ENCODE data around the gene ITPR2.
"Not testable (repeated sequence)": the region's sequence is repeated elsewhere in the genome, so short reads cannot be mapped to it uniquely, and the experiment has no call there.

The ITPR2 gene

GRCh38 chr12:26737487-26738030 lies 95.4 kb downstream of the ITPR2 start:
- Mint-ChIP-seq H3K36me3 (peaks cover 36% of the 10 kb centered on the region), H3K27ac (peak overlapping the region; percentile 70), H3K9me3 (peaks cover 6% of the 10 kb centered on the region), H3K27me3 (no peaks in the 10 kb centered on the region), H3K4me1 (peaks cover 33% of the 10 kb centered on the region), H3K4me3 (peak overlapping the region; percentile 49)
- peak; percentile 60 for ATAC-seq (ENCODE audit: low read depth)
- DNase-seq (ENCODE audit: low spot score in 2 of 2) = no peak

DNA sequence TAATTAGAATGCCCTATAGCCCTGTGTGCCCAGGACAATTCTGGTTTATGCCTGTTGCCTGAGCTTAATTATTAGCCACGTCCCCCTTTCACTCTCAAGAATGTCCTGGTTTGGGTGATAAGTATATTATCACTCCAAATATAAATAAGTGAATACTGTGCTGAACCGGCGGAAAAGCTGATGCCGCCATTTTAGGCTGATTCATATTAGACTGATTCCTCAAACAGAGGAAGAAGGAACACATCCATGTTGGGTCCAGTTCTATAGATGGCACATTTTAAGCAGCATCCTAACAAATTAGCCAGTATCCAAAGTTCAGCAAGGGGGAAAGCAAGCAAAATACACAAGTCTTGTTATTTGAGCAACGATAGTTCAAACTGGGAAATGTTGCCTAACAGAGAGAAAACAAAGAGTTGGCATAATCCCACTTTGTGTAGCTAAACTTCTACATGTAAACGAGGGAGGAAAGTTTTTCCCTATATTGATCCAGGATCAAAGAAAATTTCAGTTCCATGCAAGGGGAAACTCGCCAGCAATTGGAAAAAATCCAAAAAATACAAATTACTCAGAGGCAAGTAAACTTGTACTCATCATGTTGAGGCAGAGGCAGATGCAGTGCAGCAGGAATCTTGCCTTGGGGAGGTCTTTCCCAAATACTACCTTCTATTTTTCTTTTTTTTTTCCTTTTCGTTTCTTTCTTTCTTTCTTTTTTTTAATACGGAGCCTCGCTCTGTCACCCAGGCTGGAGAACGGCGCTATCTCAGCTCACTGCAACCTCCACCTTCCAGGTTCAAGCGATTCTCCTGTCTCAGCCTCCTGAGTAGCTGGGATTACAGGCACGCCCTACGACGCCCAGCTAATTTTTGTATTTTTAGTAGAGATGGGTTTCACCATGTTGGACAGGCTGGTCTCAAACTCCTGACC lies 96.2 kb downstream of the ITPR2 start:
- ATAC-seq (ENCODE audit: low read depth) (no peak), DNase-seq (ENCODE audit: low spot score in 2 of 2) (no peak)
- peak overlapping the region; percentile 70 for H3K27ac Mint-ChIP-seq
- H3K27me3 Mint-ChIP-seq = no peaks in the 10 kb centered on the region
- H3K36me3 Mint-ChIP-seq = peaks cover 33% of the 10 kb centered on the region
- H3K4me3 Mint-ChIP-seq = peak overlapping the region; percentile 49
- peaks cover 36% of the 10 kb centered on the region for H3K4me1 Mint-ChIP-seq
- H3K9me3 Mint-ChIP-seq = peaks cover 6% of the 10 kb centered on the region

DNA sequence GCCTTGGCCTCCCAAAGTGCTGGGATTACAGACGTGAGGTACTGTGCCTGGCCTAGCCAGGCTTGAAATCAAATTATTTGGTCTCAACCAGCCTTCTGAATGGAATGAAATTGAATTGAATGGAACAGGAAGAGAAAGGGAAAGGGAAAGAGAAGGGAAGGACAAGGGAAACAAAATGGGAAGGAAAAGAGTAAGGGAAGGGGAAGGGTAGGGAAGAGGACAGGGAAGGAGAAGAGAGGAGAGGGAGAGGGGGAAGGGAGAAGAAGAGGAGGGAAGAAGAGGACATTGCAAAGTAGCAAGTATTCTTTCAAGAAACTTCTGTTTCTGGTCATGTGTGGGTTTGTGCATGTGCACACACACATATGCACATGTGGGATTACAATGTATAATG lies 97.8 kb downstream of the ITPR2 start:
- DNase-seq (ENCODE audit: low spot score in 2 of 2) (no peak), ATAC-seq (ENCODE audit: low read depth) (no peak)
- Mint-ChIP-seq H3K9me3 (peaks cover 6% of the 10 kb centered on the region), H3K27ac (peak overlapping the region; percentile 69), H3K36me3 (peaks cover 26% of the 10 kb centered on the region), H3K4me3 (no peak overlapping the region), H3K27me3 (no peaks in the 10 kb centered on the region), H3K4me1 (peaks cover 37% of the 10 kb centered on the region)

GRCh38 chr12:26734510-26735248 lies 98.3 kb downstream of the ITPR2 start:
- H3K4me3 Mint-ChIP-seq = no peak overlapping the region
- no peak for ATAC-seq (ENCODE audit: low read depth)
- H3K4me1 Mint-ChIP-seq = peaks cover 37% of the 10 kb centered on the region
- H3K36me3 Mint-ChIP-seq = peaks cover 23% of the 10 kb centered on the region
- H3K27me3 Mint-ChIP-seq = no peaks in the 10 kb centered on the region
- H3K9me3 Mint-ChIP-seq = peaks cover 3% of the 10 kb centered on the region
- no peak for DNase-seq (ENCODE audit: low spot score in 2 of 2)
- peak overlapping the region; percentile 69 for H3K27ac Mint-ChIP-seq

DNA sequence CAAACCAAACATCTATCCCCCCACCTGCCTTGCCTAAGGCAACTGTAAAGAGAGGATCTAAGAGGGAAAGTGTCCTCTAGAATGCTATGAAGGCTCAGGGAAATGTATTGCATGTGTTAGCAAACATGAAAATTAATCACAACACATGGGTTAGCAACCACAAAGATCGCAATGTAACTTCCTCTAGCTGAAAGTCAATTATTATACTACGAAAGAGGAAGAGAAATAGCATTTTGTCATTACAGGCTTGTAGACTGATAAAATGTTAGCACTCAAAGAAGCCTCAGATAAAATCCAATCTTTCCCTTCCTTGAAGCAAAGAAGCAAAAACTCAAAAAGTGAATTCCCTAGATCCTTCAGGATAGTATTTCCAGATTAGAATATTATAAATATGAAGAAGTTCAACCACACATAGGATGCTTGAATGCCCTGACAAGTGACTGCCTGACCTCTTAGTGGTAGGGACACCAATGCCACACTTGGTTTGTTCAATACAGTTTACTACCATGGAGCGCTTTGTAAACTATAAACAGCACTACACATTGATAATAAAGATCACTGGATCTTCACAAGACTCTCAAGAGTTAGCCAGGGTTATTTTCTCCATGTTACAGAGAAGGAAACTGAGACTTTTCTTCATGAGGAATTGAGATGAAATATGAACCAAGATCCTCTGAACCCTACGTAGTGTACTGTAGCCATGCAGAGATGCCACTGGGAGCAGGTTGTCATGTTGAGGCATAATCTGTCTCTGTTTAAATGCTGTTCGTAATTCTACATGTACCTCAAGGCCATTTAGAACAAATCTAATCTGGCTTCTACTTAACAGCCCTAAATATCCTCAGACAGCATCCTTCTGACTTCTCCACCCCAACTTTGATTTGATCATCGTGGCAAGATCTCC lies 100.7 kb downstream of the ITPR2 start:
- Mint-ChIP-seq H3K4me3 (peak overlapping the region; percentile 4), H3K4me1 (peaks cover 45% of the 10 kb centered on the region), H3K27me3 (no peaks in the 10 kb centered on the region), H3K27ac (peak overlapping the region; percentile 92), H3K36me3 (peaks cover 17% of the 10 kb centered on the region), H3K9me3 (no peaks in the 10 kb centered on the region)
- DNase-seq (ENCODE audit: low spot score in 2 of 2) (peak in 1 of 2 donors; percentile 18), ATAC-seq (ENCODE audit: low read depth) (peak; percentile 90)

- Mint-ChIP-seq H3K4me3 (no peak overlapping the region), H3K27ac (peak overlapping the region; percentile 70), H3K9me3 (no peaks in the 10 kb centered on the region), H3K4me1 (peaks cover 41% of the 10 kb centered on the region), H3K27me3 (no peaks in the 10 kb centered on the region), H3K36me3 (peaks cover 14% of the 10 kb centered on the region)
- no peak for DNase-seq (ENCODE audit: low spot score in 2 of 2)
- ATAC-seq (ENCODE audit: low read depth) = no peak
Observed at GRCh38 chr12:26730481-26731350, 102.3 kb downstream of the ITPR2 start.

GRCh38 chr12:26729137-26729671 lies 103.8 kb downstream of the ITPR2 start:
- H3K4me3 Mint-ChIP-seq; DNase-seq (ENCODE audit: low spot score in 2 of 2); H3K9me3 Mint-ChIP-seq; H3K27me3 Mint-ChIP-seq: not testable (repeated sequence)
- Mint-ChIP-seq H3K4me1 (peaks cover 36% of the 10 kb centered on the region), H3K36me3 (peaks cover 17% of the 10 kb centered on the region), H3K27ac (peak overlapping the region; percentile 28)
- peak; percentile 34 for ATAC-seq (ENCODE audit: low read depth)

DNA sequence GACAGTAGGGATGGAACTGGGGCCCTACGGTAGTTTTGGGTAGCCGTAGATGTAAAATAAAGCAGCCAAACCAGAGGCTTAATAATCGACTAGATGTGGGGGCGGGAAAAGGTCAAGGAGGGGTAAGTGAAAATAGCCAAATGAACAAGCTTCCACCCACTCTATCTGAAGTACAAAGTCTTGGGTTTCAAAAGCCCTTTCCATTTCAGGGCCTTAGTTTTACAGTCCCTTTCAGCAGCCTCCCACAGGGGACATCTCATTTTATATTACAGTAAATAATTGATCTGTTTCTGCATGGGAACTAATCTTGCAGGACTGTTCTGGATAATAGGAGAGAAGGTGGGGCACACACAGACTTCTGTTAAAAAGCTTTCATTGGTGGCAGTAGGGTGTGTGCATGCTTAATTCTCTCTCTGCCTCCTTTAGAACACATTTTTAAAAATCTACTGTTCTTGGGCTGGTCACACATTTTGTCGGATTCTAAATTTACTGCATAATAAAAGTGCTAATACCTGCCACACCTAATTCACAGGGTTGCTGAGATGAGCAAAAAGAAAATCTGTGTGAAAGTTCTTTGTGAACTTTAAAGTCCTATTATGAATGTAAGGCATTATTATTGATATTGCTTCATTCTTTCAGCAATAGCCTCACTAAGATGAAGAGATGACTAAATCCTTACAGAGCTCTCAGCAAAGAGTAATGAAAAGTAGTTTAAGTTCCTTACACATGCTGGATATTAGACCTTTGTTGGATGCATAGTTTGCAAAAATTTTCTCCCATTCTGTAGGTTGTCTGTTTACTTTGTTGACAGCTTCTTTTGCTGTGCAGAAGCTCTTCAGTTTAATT lies 104.6 kb downstream of the ITPR2 start:
- Mint-ChIP-seq H3K4me3 (peak overlapping the region; percentile 46), H3K27me3 (no peaks in the 10 kb centered on the region), H3K4me1 (peaks cover 36% of the 10 kb centered on the region), H3K36me3 (peaks cover 17% of the 10 kb centered on the region), H3K9me3 (no peaks in the 10 kb centered on the region), H3K27ac (no peak overlapping the region)
- DNase-seq (ENCODE audit: low spot score in 2 of 2) (no peak), ATAC-seq (ENCODE audit: low read depth) (no peak)

DNA sequence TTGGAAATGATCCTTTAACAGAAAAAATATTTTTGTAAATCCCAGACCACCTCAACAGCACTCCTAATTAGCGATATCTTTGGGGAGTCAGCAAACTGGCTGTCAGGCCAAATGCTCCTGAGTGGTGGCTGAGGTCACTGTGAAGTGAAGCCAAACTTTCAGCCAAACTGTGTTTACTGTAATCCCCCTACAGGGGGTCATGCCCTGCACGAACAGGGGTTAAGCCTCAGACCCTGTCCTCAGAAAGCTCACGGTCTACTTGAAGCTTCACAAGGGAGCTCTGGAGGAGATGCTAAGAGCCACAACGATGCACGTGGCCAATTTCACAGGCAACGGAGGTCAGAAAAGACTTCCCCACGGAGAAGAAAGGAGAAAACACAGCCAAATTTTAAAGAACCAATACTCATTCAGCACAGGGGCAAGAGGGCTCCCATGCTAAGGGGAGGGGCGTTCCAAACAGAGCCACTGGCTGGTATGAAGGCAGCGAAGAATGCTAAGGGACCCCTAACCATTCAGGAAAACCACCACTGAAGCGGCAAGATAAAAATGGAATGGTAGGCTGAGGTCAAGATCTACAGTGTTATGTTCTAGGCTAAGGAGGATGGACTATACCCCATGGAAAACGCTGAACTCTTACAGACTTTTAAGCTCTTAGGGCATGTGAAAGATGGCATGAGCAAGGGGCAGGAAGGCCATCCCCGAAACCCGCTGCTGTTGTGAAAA lies 105.4 kb downstream of the ITPR2 start:
- H3K4me1 Mint-ChIP-seq = peaks cover 29% of the 10 kb centered on the region
- ATAC-seq (ENCODE audit: low read depth) (no peak), DNase-seq (ENCODE audit: low spot score in 2 of 2) (no peak)
- no peaks in the 10 kb centered on the region for H3K27me3 Mint-ChIP-seq
- peak overlapping the region; percentile 46 for H3K4me3 Mint-ChIP-seq
- H3K27ac Mint-ChIP-seq = no peak overlapping the region
- H3K9me3 Mint-ChIP-seq = no peaks in the 10 kb centered on the region
- H3K36me3 Mint-ChIP-seq = peaks cover 18% of the 10 kb centered on the region

- peaks cover 23% of the 10 kb centered on the region for H3K36me3 Mint-ChIP-seq
- H3K4me1 Mint-ChIP-seq = peaks cover 22% of the 10 kb centered on the region
- H3K27ac Mint-ChIP-seq = no peak overlapping the region
Observed at GRCh38 chr12:26726956-26727355, 106.0 kb downstream of the ITPR2 start.

GRCh38 chr12:26725276-26725916 lies 107.6 kb downstream of the ITPR2 start:
- H3K9me3 Mint-ChIP-seq = no peaks in the 10 kb centered on the region
- DNase-seq (ENCODE audit: low spot score in 2 of 2) = no peak
- H3K27ac Mint-ChIP-seq = no peak overlapping the region
- no peak for ATAC-seq (ENCODE audit: low read depth)
- no peaks in the 10 kb centered on the region for H3K27me3 Mint-ChIP-seq
- H3K36me3 Mint-ChIP-seq = peaks cover 23% of the 10 kb centered on the region
- H3K4me3 Mint-ChIP-seq = no peak overlapping the region
- peaks cover 17% of the 10 kb centered on the region for H3K4me1 Mint-ChIP-seq

More at GRCh38 chr12:26726956-26727355, 106.0 kb downstream of the ITPR2 start:
- Mint-ChIP-seq H3K4me3 (no peak overlapping the region), H3K27me3 (no peaks in the 10 kb centered on the region), H3K9me3 (no peaks in the 10 kb centered on the region)
- ATAC-seq (ENCODE audit: low read depth) (no peak), DNase-seq (ENCODE audit: low spot score in 2 of 2) (no peak)

Measured in memory B cell (primary cell).